Stimulated activated CD4-positive, alpha-beta T cell treated with anti-CD3 and anti-CD28 coated beads, Interleukin-15, amount 100 ng/mL, for 24 hours (primary cell): ENCODE results near the gene GNG7.
"Not testable (repeated sequence)": the region's sequence is repeated elsewhere in the genome, so short reads cannot be mapped to it uniquely, and the experiment has no call there.

Experiments used
- DNase-seq: peaks from one replicate; pipeline ENCODE4 v3.0.0-alpha.2; 2020

Gene GNG7

DNA sequence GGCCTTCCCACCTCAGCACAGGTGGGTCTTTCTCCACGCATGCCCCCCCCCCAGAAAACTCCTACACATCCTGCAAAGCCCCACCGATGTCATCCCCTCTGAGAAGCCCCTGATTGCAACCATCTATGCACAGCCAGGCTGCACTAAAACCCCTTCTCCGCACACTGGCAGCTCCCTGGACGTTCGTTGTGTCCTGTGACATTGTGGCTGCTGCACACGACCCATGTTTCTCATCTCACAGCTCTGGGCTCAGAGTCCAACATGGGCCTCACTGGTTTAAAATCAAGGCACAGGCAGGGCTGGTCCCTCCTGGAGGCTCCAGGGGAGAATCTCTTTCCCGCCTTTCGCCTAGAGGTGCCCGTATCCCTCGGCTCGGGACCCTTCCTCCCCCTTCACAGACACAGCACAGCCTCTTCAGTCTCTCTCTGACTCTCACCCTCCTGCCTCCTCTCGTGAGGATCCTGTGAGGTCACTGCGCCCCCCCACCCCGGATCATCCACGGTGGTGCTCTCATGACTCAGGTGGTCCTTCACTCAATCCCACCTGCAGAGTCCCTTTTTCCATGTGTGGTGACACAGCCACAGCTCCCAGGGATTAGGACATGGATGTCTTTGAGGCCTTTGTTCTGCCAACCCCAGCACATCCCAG, 155.3 kb downstream of the GNG7 start:
- DNase-seq, result no peak

DNA sequence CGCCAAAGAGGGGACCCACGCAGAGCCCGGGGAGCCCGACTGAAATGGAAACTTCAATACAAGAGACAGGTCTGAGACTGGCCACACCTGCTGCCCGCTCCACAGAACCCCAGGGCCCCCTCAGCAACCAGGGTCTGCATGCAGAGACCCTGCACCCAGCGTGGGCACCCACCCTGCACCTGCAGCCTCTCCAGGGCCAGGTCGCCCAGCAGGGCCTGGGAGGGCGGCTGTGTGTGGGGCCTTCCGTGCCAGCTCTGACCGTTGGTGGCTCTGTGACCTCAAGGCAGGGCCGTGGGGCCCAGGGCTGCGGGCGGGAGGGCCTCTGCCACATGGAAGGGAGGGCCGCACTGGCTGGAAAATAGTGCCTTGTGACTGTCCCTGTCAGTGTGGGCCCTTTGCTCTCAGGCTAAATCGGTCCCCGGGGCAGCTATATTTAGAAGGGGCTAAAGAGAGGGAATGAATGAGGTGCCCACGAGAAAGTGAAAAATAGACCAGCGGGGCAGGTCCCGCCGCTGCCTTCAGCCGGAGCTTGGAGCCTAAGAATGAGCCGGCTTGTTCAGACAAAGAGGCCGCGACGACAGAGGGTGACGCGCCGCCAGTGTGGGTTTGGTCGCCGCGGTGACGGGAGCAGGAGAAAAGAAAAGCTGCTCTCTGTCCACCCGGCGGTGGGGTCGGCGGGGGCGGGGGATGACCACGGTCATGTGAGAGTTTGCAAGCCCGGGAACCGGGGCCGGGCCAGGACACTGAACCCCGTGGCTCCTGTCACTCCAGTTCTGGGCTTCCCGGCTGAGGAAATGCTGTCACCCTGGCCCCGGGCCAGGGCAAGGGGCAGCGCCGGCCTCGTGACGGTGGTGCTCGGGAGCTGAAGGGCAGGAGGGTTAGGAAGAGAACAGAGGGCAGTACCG, 156.1 kb downstream of the GNG7 start:
- DNase-seq, result no peak

DNA sequence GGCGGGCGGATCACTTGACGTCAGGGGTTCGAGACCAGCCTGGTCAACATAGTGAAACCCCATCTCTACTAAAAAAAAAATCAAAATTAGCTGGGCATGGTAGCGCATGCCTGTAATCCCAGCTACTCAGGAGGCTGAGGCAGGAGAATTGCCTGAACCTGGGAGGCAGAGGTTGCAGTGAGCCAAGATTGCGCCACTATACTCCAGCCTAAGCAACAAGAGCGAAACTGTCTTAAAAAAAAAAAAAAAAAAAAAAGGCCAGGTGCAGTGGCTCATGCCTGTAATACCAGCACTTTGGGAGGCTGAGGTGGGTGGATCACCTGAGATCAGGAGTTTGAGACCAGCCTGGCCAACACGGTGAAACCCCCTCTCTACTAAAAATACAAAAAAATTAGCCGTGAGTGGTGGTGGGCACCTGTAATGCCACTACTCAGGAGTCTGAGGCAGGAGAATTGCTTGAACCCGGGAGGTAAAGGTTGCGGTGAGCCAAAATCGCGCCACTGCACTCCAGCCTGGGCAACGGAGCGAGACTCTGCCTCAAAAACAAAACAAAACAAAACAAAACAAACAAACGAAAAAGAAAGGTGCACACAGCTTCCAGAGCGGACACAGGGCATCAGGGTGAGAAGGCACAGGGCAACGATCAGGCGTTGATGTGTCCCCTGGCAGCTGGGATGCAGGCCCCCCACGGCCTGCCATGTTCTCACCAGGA, 156.9 kb downstream of the GNG7 start:
- not testable (repeated sequence) for DNase-seq

DNA sequence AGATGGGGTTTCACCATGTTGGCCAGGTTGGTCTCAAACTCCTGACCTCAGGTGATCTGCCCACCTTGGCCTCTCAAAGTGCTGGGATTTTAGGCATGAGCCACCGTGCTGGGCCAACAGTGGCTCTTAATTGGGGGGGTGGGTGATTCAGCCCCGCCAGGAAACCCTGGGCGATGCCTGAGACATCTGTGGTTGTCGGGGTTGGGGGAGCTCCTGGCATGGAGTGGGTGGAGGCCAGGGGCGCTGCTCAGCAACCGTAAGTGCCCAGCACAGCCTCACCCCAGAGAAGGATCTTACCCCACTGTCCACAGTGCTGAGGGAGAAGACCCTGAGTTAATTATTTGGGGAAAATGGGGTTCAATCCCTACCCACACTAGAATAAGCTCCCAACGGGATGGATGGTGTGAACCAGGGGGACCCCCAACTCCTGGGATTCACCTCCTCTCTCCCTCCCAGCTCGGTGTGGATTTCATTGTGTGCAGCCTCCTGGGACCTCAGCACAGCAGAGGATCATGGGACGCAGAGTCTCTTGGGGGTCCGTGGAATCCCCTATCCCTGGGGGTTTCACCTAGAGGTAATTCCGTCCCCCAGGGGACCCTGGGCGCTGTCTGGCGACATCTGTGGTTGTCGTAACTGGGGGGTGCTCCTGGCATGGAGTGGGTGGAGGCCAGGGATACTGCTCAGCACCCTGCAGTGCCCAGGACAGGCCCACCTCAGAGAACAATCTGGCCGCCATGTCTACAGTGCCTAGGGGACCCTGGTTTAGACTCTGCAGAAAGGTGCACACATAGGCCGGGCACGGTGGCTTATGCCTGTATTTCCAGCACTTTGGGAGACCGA, 157.7 kb downstream of the GNG7 start:
- no peak for DNase-seq

DNA sequence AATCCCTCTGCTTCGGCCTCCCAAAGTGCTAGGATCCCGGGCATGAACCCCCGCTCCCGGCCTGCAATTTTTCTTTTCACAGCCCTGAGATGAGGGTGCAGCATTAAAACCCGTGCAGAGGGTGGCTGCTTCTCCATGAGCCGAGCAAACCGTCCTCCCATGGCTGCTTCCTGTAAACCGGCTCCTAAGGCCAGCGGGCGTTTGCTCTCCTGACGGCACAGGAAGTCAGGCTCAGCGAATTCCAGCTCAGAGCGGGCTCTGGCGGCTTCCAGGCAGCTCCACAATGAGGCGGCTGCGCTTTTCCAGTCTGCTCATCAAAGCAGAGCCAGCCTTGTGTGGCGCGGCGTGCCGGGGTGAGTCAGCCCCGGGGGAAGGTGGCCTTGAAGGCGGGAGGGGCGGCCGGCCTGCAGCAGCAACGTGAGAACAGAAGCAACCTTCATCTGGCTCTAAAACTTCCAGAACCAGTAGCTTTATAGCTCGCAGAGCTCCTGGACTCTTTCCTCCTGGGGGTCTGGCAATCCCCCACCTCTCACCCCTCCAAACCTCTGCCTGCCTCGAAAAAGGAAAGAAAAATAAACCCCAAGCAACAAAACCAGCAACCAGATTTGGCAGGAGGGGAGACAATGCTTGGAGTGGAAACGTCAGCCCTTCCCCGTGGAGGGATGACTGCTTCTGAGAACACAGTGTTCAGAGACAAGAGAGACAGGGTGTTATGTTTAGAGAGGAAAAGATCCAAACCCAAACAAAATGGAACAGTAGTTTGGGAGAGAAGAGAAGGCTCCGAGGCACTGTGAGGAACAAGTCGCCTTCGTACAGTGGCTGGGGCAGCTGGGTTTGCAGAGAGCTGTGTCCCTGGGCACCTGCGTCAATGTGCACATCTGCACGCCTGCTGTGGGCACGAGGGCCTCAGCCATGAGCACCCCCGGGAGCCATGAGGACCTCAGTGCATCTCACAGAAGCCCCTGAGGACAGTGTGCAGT, 158.7 kb downstream of the GNG7 start:
- peak; percentile 82 for DNase-seq

DNA sequence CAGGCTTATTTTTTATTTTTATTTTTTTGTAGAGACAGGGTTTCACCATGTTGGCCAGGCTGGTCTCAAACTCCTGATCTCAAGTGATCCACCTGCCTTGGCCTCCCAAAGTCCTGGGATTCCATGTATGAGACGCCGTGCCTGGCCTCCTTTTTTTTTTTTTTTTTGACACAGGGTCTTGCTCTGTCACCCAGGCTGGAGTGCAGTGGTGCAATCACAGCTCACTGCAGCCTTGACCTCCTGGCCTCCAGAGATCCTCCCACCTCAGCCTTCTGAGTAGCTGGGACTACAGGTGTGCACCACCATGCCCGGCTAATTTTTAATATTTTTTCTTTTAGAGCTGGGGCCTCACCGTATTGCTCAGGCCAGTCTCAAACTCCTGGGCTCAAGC, 159.4 kb downstream of the GNG7 start:
- not testable (repeated sequence) for DNase-seq

DNA sequence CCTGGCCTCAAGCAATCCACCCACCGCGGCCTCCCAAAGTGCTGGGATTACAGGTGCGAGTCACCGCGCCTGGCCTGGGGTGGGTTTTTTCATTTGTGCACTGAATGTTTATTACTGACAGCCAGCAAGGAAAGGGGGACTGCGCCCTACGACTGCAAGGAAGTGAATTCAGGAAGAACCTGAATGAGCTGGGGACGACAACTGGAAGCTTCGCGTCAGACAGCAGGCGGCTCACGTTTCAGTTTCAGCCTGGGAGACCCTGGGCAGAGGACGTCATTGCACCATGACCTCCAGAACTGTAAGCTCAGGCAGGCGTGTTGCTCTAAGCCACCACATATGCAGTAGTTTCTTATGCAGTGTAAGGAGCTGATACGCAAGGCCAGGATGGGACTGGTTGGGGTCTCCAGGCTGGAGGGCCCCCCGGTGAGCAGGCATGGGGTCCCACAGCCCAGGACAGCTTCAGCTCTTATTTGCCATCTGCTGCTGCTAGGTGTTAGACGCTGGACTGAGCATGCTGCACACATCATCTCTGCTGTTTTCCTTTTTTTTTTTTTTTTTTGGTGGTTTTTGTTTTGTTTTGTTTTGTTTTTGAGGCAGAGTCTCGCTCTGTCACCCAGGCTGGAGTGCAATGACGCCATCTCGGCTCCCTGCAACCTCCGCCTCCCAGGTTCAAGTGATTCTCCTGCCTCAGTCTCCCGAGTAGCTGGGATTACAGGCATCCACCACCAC, 160.0 kb downstream of the GNG7 start:
- no peak for DNase-seq

DNA sequence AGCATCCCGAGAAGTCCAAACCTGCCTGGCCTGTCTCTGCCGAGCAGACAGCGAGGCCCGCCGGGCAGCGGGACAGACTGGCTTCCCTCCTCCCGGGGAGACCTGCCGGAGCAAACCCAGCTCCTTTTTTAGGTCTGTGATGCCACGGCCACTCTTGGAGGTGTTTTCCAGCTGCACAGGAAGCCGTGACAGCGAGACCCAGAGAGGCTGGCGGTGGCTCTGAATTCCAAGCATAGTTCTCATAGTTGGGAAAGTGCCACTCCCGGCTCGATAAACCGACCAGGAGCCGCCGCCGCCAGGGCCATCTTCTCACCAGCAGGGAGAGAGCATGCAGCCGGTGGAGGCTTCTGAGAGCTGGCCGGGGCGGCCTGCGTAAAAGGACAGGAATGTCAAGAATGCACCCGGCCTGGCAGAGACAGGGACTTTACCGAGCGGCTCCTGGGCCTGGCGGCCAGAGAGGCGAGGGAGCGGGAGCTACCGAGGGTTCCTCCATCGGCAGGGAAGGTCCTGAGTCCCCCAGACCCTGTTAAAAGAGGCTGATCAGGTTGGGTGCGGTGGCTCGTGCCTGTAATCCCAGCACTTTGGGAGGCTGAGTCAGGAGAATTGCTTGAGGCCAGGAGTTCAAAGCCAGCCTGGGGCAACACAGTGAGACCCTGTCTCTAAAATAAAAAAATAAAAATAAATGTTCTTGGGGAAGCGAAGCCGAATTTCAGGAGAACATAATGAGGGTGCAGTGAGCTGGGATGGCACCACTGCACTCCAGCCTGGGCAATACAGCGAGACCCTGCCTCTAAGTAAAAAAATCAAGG, 161.6 kb downstream of the GNG7 start:
- no peak for DNase-seq

DNA sequence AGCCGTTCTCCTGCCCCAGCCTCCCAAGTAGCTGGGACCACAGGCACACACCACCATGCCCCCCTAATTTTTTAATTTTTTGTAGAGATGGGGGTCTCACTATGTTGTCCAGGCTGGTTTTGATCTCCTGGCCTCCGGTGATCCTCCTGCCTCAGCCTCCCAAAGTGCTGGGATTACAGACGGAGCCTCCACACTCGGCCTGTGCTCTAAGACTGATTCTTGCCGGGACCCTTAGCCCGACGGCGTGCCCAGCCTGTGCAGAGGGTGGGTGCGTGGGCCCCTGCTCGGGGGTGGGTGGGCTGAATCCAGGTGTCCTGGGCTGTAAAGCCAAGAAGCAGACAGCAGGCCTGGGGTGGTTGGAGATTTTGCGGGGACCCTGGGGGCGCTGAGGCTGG, 162.2 kb downstream of the GNG7 start:
- DNase-seq, result no peak

DNA sequence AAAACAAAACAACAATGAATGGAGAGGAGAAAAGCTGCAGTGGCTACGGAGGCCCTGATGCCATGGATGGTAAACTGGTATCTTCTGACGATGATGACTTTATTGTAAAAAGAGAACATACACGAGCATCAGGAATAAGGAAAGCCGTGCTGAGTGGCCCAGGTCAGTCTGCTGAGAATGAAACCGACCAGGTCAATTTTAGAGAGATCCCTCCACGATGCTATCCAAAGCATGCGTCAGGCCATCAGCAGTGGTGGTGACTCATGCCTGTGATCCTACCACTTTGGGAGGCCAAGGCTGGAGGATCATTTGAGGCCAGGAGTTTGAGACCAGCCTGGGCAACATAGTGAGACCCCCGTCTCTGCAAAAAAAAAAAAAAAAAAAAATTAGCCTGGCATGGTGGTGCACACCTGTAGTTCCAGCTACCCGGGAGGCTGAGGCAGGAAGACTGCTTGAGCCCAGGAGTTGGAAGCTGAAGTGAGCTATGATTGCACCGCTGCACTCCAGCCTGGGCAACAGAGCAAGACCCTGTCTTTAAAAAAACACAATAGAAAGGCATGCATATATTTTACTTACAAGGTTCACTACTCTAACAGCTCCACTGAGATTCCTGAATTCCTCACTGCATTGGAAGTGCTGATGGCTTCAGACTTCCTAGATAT, 164.3 kb downstream of the GNG7 start:
- DNase-seq, result no peak

DNA sequence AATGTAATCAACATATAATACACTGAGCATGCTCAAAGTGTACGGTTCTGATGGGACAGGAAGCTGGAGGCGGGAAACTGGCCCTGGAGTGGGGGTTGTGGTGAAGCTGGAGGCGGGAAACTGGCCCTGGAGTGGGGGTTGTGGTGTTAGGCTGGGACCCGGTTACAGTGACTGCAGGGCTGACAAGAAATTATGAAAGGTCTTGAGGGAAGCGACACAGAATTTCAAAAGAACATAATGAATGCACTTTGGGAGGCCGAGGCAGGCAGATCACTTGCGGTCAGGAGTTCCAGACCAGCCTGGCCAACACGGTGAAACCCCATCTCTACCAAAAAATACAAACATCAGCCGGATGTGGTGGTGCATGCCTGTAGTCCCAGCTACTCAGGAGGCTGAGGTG, 164.9 kb downstream of the GNG7 start:
- DNase-seq, result peak; percentile 37

DNA sequence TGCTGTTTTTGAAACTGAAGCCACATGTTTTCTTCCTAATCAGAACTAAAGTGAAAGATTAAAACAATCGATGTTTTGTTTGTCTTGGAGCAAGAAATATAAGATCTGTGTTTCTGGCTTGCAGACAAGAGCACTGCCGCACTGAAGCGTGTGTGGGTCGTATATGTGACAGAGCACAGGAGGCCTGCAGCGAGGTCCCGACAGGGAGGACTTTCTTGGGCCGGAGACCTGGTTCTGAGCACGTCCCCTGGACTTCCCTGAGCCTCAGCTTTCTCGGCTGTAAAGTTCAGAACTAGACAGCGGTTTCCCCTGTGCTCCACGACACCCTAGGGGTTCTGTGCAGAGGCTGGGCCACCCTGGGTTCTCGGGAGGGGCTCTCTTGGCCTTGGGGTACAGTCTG, 166.0 kb downstream of the GNG7 start:
- no peak for DNase-seq

DNA sequence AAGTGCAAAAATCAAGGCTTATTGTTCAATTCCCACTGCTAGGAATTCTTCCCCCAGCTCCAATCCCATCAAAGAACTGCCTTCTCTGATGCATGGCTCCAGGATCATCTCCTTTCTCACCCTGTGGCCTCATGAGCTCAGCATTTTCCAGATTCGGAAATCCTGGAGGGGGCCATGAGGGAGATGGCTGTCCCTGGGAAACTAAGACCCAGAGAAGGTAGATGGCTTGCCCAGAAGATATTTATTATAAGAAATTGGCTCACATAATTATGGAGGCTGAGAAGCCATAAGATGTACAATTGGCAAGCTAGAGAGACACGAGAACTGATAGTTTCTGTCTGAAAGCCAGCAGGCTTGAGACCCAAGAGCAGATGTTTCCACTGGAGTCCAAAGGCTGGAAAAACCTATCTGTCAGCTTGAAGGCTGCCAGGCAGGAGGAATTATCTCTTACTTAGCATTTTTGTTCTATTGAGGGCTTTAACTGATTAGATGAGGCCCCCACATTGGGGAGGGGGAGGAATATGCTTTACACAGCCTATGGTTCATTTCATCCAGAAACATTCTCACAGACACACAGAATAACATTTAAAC, 168.0 kb downstream of the GNG7 start:
- DNase-seq, result no peak

DNA sequence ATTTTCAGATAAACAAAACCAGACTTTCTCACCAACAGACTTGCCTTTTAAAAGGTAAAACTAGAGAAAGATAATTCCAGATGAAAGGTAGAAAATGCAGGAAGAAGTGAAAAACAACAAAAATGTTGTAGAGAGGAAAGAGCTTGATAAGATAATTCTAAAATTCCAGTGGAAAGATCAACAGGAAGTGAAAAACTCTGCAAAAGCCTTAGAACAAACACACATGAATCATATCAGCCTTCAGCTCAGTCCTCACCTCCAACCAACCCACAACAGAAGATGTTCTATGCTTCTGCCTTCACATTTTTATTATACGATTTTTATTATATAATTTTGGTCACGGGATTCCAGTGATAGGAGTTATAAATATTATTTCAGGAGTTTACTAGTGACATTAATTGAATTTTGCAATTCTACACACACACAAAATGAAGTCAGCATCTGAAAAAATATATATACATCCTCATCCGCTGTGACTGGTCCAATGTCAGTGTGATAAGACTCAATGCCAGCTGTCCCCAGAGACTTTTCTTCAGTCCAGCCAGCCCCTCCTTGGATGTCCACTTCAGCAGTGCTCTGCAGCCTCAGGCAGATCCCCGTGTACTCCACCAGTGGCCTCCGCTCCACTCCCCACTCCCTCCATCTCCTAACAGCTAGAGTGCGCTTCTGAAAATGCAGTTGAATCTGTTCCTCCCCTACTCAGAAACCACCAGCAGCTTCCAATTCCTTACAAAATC, 168.6 kb downstream of the GNG7 start:
- DNase-seq, result no peak

DNA sequence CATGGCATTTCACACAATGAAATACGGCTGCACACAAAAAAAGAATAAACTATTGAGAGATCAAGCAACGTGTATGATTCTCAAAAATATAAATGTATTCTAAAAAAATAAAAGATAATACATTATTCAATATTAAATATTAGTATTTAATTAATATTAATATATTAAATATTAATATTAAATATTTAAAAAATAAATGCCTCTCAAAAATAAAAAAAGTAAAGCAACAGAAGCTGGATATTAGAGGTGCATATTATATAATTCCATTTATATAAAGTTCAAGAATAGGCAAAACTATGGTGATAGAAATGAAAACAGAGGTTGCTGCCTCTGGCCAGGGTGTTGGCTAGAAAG, 169.4 kb downstream of the GNG7 start:
- DNase-seq, result no peak

DNA sequence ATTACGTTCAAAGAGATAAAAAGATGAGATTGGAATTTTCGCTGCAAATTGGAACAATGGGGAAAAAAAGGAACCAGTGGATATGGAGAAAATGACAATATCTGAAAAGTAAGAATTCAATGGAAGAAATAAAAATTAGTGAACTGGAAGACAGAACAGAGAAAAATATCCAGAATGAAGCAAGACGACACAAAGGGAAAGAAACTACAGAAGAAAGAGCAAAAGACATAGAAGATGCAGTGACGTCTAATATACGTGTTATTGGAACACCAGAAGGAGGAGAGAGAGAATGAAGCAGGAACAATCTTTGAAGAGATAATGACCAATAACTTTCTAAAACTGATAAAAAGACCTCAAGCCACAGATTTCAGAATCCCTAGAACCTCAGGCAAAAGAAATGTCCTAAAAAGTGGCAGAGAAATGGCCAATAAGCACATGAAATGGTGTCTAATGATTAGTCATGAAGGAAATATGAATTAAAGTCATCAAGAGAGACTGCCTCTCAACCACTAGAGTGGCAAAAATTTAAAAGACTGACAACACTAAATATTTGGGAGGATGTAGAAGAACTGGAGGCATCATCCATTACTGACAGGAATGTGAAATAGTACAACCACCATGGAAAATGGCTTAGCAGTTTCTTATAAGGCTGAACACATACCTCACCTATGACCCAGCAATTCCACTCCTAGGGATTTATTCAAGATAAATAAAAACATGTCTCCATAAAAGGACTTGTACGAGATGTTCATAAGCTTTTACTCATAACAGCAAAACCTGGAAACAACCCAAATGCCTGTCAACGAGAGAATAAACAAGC, 170.0 kb downstream of the GNG7 start:
- no peak for DNase-seq

DNA sequence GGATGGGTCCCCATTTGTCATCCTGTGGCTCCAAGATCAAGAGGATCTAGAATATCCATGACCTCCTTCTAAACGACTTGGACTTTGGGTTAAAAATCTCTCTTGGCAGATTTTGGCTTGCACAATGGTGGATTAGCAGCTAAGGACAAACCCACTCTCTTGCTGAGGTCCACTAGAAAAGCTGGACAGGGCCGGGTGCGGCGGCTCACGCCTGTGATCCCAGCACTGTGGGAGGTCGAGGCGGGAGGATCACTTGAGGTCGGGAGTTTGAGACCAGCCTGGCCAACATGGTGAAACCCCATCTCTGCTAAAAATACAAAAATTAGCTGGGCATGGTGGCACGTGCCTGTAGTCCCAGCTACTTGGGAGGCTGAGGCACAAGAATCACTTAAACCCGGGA, 172.6 kb downstream of the GNG7 start:
- not testable (repeated sequence) for DNase-seq
